CD14-positive monocyte (primary cell): ENCODE results near the gene VARS1. TPM values are rescaled to one million over a fixed set of nuclear protein-coding genes. Genes with fewer than 3 reads are reported as not detected.
A peak's percentile ranks its signal among the peaks of the same experiment; 100 is the strongest.

Source experiments
- DNase-seq, 3 donors: peaks; one replicate each; pipeline ENCODE4 v3.0.0-alpha.2; 2011 to 2022
- H2AFZ ChIP-seq: 2 replicates; pipeline ENCODE4 v1.6.0; 2012; ENCODE audit warnings: mild to moderate bottlenecking, low read depth, low read length, inconsistent platforms; ENCODE audit not compliant: insufficient read depth, poor library complexity, severe bottlenecking
- H3K27ac ChIP-seq, 2 donors: 1 replicate in 1 of 2; 2 replicates in 1 of 2; pipeline ENCODE4 v1.5.1; 2012 to 2013; ENCODE audit warnings: low read length in 2 of 2, control low read depth in 1 of 2, inconsistent platforms in 1 of 2, low read depth in 1 of 2, mild to moderate bottlenecking in 1 of 2
- H3K27me3 ChIP-seq, 2 donors: one replicate each; pipeline versions ENCODE4 v1.6.0 to v1.6.1; 2011 to 2013; ENCODE audit warnings: low read length in 2 of 2; ENCODE audit not compliant: control insufficient read depth in 2 of 2, insufficient read depth in 2 of 2
- H3K36me3 ChIP-seq, 2 donors: replicated peaks in 1 of 2; 1 replicate in 1 of 2; 2 replicates in 1 of 2; pipeline versions ENCODE4 v1.5.1 to v1.6.1; 2012 to 2013; ENCODE audit warnings: low read length in 2 of 2, control low read depth in 1 of 2, inconsistent platforms in 1 of 2, mild to moderate bottlenecking in 1 of 2; ENCODE audit not compliant: insufficient read depth in 2 of 2, control insufficient read depth in 1 of 2
- H3K4me1 ChIP-seq, 2 donors: 1 replicate in 1 of 2; 2 replicates in 1 of 2; pipeline versions ENCODE4 v1.5.1 to v1.6.1; 2012 to 2013; ENCODE audit warnings: low read length in 2 of 2, control low read depth in 1 of 2, inconsistent platforms in 1 of 2, mild to moderate bottlenecking in 1 of 2, moderate library complexity in 1 of 2; ENCODE audit not compliant: insufficient read depth in 2 of 2, control insufficient read depth in 1 of 2
- H3K4me2 ChIP-seq: replicated peaks from 2 replicates; pipeline ENCODE3; 2012; ENCODE audit warnings: low read length, moderate library complexity, mild to moderate bottlenecking; ENCODE audit not compliant: poor library complexity, severe bottlenecking; ENCODE audit errors: extremely low read depth
- H3K4me3 ChIP-seq, 3 experiments: fragments of 200-600 bp in 1 of 3; sonication (generic) in 1 of 3; replicated peaks in 1 of 3; 1 replicate in 2 of 3; 2 replicates in 1 of 3; pipeline ENCODE4 v1.5.1; 2011 to 2013; ENCODE audit warnings: low read length in 3 of 3, mild to moderate bottlenecking in 3 of 3, control low read depth in 2 of 3, low read depth in 2 of 3, inconsistent platforms in 1 of 3, moderate library complexity in 1 of 3
- H3K79me2 ChIP-seq: 2 replicates; pipeline ENCODE4 v1.6.0; 2012; ENCODE audit warnings: mild to moderate bottlenecking, control low read depth, inconsistent platforms, low read length, moderate library complexity; ENCODE audit not compliant: insufficient read depth
- H3K9ac ChIP-seq: 2 replicates; pipeline ENCODE4 v1.6.0; 2017; ENCODE audit warnings: low read length, mild to moderate bottlenecking; ENCODE audit not compliant: insufficient read depth, poor library complexity, severe bottlenecking
- H3K9me3 ChIP-seq, 2 donors: replicated peaks in 1 of 2; 1 replicate in 1 of 2; 2 replicates in 1 of 2; pipeline versions ENCODE4 v1.5.1 to v1.6.1; 2012 to 2013; ENCODE audit warnings: low read length in 2 of 2, control low read depth in 1 of 2; ENCODE audit not compliant: control insufficient read depth in 1 of 2, insufficient read depth in 1 of 2
- H4K20me1 ChIP-seq: 2 replicates; pipeline ENCODE4 v1.6.0; 2012; ENCODE audit warnings: mild to moderate bottlenecking, low read length, control low read depth, moderate library complexity; ENCODE audit not compliant: insufficient read depth
- H3K27ac Mint-ChIP-seq, 7 donors: one replicate each; pipeline ENCODE4 v1.8.0; 2020; ENCODE audit warnings: mild to moderate bottlenecking in 7 of 7, mixed read lengths in 7 of 7, moderate library complexity in 6 of 7, inconsistent platforms in 2 of 7
- H3K27me3 Mint-ChIP-seq, 3 donors: one replicate each; pipeline ENCODE4 v1.8.0; 2021 to 2022; ENCODE audit warnings: low read depth in 3 of 3, mild to moderate bottlenecking in 3 of 3, mixed read lengths in 3 of 3, moderate library complexity in 3 of 3, inconsistent platforms in 1 of 3
- H3K36me3 Mint-ChIP-seq, 2 donors: one replicate each; pipeline ENCODE4 v1.8.0; 2020; ENCODE audit warnings: mixed read lengths in 2 of 2, inconsistent platforms in 1 of 2, mild to moderate bottlenecking in 1 of 2
- H3K4me1 Mint-ChIP-seq: one replicate; pipeline ENCODE4 v1.8.0; 2020; ENCODE audit warnings: mild to moderate bottlenecking, mixed read lengths
- H3K4me3 Mint-ChIP-seq, 2 donors: one replicate each; pipeline ENCODE4 v1.8.0; 2020; ENCODE audit warnings: mild to moderate bottlenecking in 2 of 2, mixed read lengths in 2 of 2, moderate library complexity in 1 of 2
- H3K9me3 Mint-ChIP-seq, 7 donors: one replicate each; pipeline ENCODE4 v1.8.0; 2020 to 2022; ENCODE audit warnings: mixed read lengths in 7 of 7, mild to moderate bottlenecking in 6 of 7, moderate library complexity in 6 of 7, inconsistent platforms in 2 of 7
- WGBS: methylation state at CpG from one replicate; pipeline ENCODE4 v1.1.5; 2013; ENCODE audit warnings: missing lambda C conversion rate; ENCODE audit not compliant: insufficient coverage; 5-methylcytosine and 5-hydroxymethylcytosine counted together
- intact Hi-C, 2 donors: fragments of 100-400 bp; cut with micrococcal nuclease; formaldehyde crosslinking; loops; one replicate each; pipeline versions ENCODE4 v1.15.0 to v1.15.1; 2023
- polyA plus RNA-seq, 3 donors: library from polyadenylated mRNA; depleted of rRNA in 1 of 3; unstranded in 2 of 3; stranded (reverse) in 1 of 3; fragments of 300-500 nt in 2 of 3; fragments of >200 nt in 1 of 3; fragmentation: Illumina TruSeq in 2 of 3; gene quantifications; 1 replicate in 2 of 3; 2 replicates in 1 of 3; pipeline ENCODE4 v1.2.3, GENCODE V29; 2012 to 2021
- TF ChIP-seq, protein P1 (sequence below): fragments of 200-600 bp; IDR thresholded peaks from one replicate; pipeline ENCODE4 v1.8.0; 2022; ENCODE audit warnings: antibody characterized with exemption, mild to moderate bottlenecking

VARS1 gene
- polyA plus RNA-seq, 3 donors, result 22.2 to 28.9 (median 27.3) TPM

DNA sequence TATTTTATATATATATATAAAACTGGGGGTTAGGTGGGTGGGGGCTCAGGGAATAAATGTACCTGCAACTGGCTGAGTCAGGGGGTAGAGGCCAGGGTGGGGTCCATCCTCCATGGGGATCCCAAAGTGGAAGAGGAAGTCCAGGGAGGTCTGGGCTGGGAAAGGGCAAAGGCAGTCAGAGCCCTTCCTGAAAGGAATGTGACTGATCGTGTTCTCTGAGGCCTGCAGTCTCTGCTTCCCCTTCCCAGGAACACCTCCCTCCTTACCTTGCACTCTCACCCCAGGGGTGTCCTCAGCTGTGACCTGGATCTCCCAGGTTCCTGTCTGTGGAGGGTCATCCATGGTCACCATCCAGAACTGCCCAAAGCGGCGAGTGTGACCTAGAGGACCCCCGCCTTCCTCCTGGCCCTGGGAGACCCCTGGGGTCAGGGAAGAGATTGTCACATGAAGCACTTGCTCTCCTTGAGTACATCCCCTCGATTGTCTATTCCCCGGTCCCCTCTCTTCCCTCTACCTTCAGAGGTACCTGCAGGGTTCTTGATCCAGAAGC, 28.4 kb downstream of the VARS1 start:
- intact Hi-C loops, result loop anchor here in 1 of 2 donors (5.0 kb wide), 2 partner anchors 35 to 90 kb away; no protein-coding TSS in a partner anchor
- Histone ChIP-seq H3K9ac (no peak overlapping the region), H3K36me3 (peaks cover 0 to 7% of the 10 kb centered on the region in 2 donors), H3K4me2 (no peak overlapping the region), H4K20me1 (no peaks in the 10 kb centered on the region), H3K27ac (peak overlapping the region; percentile 2 to 53), H3K9me3 (no peaks in the 10 kb centered on the region), H3K27me3 (no peaks in the 10 kb centered on the region), H2AFZ (no peak overlapping the region), H3K79me2 (no peaks in the 10 kb centered on the region), H3K4me3 (no peak overlapping the region), H3K4me1 (peaks cover 29 to 30% of the 10 kb centered on the region in 2 donors)
- peak overlapping the region in 1 of 2 donors; percentile 31 for H3K4me3 Mint-ChIP-seq
- TF ChIP-seq, protein P1, sequence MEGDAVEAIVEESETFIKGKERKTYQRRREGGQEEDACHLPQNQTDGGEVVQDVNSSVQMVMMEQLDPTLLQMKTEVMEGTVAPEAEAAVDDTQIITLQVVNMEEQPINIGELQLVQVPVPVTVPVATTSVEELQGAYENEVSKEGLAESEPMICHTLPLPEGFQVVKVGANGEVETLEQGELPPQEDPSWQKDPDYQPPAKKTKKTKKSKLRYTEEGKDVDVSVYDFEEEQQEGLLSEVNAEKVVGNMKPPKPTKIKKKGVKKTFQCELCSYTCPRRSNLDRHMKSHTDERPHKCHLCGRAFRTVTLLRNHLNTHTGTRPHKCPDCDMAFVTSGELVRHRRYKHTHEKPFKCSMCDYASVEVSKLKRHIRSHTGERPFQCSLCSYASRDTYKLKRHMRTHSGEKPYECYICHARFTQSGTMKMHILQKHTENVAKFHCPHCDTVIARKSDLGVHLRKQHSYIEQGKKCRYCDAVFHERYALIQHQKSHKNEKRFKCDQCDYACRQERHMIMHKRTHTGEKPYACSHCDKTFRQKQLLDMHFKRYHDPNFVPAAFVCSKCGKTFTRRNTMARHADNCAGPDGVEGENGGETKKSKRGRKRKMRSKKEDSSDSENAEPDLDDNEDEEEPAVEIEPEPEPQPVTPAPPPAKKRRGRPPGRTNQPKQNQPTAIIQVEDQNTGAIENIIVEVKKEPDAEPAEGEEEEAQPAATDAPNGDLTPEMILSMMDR, result no peak
- H3K36me3 Mint-ChIP-seq, result peaks cover 8 to 17% of the 10 kb centered on the region in 2 donors
- WGBS, result 97% methylated on average over 4 of the region's 6 CpGs
- H3K4me1 Mint-ChIP-seq, result peaks cover 29% of the 10 kb centered on the region
- H3K9me3 Mint-ChIP-seq, result peaks cover 0 to 1% (median 0%) of the 10 kb centered on the region in 7 donors
- peak in 1 of 3 donors; percentile 20 for DNase-seq
- H3K27me3 Mint-ChIP-seq, result peaks cover 0 to 11% (median 4%) of the 10 kb centered on the region in 3 donors
- peak overlapping the region in 6 of 7 donors; percentile 11 to 92 (median 64) for H3K27ac Mint-ChIP-seq

DNA sequence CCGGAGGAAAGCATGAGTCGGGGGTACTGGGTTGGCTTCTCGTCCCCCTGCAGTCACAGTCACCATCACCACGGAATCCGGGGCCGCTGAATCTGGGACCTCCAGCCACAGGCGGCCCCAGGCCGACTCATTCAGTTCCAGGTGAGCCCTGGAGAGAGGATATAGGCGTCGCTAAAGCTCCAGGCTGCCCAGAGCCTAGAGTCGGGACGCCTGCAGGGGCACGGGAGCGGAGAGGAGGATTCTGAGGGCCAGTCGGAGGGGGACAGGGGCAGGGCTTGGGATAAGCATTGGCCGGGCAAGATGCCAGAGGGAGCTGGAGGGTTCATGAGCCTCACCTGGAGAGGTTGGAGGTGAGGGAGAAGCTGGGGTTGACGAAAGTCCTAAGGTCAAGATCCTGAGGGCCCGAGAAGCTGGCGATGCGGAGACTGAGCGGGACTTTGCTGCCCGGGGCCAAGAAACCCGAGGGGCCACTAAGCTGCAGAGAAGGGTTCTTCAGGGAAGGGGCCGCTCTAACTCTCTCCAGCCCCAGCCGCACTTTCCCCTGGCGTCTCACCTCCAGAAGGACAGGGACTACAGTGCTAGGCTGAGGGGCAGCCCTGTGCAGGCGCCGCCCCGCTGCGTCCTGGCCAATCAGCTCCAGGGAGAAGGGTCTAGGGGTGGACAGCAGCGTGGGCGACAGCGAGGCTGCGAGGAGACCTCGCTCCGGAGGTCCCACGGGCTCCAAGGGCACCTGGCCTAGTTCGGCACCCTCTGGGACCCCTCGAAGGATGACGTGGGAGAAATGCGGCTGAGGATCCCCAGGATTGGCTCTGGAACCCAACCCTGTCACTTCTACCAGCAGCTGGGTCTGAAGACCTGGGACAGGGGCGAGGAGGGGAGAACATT, 29.4 kb downstream of the VARS1 start:
- Histone ChIP-seq H3K9ac (no peak overlapping the region), H3K4me2 (no peak overlapping the region), H3K9me3 (no peaks in the 10 kb centered on the region), H4K20me1 (no peaks in the 10 kb centered on the region), H3K27me3 (no peaks in the 10 kb centered on the region), H3K4me3 (no peak overlapping the region), H3K4me1 (peaks cover 29 to 30% of the 10 kb centered on the region in 2 donors), H2AFZ (no peak overlapping the region), H3K36me3 (peaks cover 5 to 17% of the 10 kb centered on the region in 2 donors), H3K27ac (no peak overlapping the region), H3K79me2 (no peaks in the 10 kb centered on the region)
- Mint-ChIP-seq H3K4me1 (peaks cover 29% of the 10 kb centered on the region), H3K36me3 (peaks cover 17 to 27% of the 10 kb centered on the region in 2 donors), H3K4me3 (no peak overlapping the region), H3K27me3 (peaks cover 0 to 11% (median 4%) of the 10 kb centered on the region in 3 donors), H3K9me3 (peaks cover 0 to 1% (median 0%) of the 10 kb centered on the region in 7 donors), H3K27ac (peak overlapping the region in 4 of 7 donors; percentile 49 to 77 (median 70))
- no peak for DNase-seq
- WGBS, result 91% methylated on average over 34 of the region's 42 CpGs
- TF ChIP-seq, protein P1, result no peak
- intact Hi-C loops, result loop anchor here in 1 of 2 donors (5.0 kb wide), 2 partner anchors 34 to 89 kb away; no protein-coding TSS in a partner anchor
